ENCODE measurements around the gene CNTLN. TPM values are rescaled to one million over a fixed set of nuclear protein-coding genes. Genes with fewer than 3 reads are reported as not detected.

CNTLN gene
- total RNA-seq, 5 donors from 2014 or later (not counting 1 experiment from before 2014, with no cell fraction given), result 0.08 to 1.1 (median 0.13) TPM

- DNase-seq, result no peak
- no peak for ATAC-seq (replicated peaks in 1 of 4)
- ChIA-PET POLR2A (no interaction called here), CTCF (no interaction called here)
- H3K27ac ChIP-seq (ENCODE audit: low read length), result no peak overlapping the region
- H3K27me3 ChIP-seq (replicated peaks in 1 of 2; ENCODE audit: control insufficient read depth in 2 of 2, extremely low read depth in 1 of 2, insufficient read depth in 2 of 2, low read length in 1 of 2), result no peaks in the 10 kb centered on the region
- WGBS (ENCODE audit: insufficient coverage), result no CpG with 5 or more reads among the region's 4 CpGs
- no peaks in the 10 kb centered on the region for H3K36me3 ChIP-seq (ENCODE audit: control insufficient read depth in 2 of 2, extremely low read depth in 1 of 2, insufficient read depth in 1 of 2, low read length in 1 of 2)
- Mint-ChIP-seq H3K4me1 (no peaks in the 10 kb centered on the region), H3K4me3 (no peak overlapping the region), H3K27ac (no peak overlapping the region), H3K36me3 (no peaks in the 10 kb centered on the region), H3K27me3 (no peaks in the 10 kb centered on the region), H3K9me3 (peaks cover 0 to 28% (median 9%) of the 10 kb centered on the region in 3 donors)
- no peak overlapping the region for H3K4me3 ChIP-seq (ENCODE audit: control insufficient read depth in 1 of 2, extremely low read depth in 1 of 2, low read length in 1 of 2)
- no peaks in the 10 kb centered on the region for H3K4me1 ChIP-seq (ENCODE audit: control insufficient read depth in 1 of 2, extremely low read depth in 1 of 2, insufficient read depth in 2 of 2, low read length in 2 of 2)
- no peaks in the 10 kb centered on the region for H3K9me3 ChIP-seq
Measured at GRCh38 chr9:17318821-17319320, 184.0 kb downstream of the CNTLN start.

DNA sequence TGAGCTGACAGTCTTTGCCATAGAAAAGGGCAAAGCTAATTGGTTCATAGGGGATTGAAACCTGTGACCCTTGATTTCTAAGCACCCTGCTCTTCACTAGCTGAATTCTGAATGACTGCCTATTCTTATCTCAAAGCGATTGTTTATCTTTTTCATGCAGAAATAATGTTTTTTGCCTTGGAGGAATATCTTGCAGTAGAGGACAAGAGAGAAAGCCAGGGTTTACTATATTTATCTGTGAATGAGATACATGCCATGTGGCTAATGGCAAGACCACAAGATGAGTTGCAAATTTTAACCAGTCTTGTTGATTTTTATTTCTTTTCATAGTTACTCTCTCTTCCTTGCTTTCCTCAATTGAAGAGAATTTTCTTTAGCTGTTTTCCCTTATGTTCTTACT is 185.0 kb downstream of the CNTLN start:
- H3K4me1 ChIP-seq (ENCODE audit: control insufficient read depth in 1 of 2, extremely low read depth in 1 of 2, insufficient read depth in 2 of 2, low read length in 2 of 2), result no peaks in the 10 kb centered on the region
- no peak overlapping the region for H3K4me3 ChIP-seq (ENCODE audit: control insufficient read depth in 1 of 2, extremely low read depth in 1 of 2, low read length in 1 of 2)
- H3K27ac ChIP-seq (ENCODE audit: low read length), result no peak overlapping the region
- WGBS (ENCODE audit: insufficient coverage), result no CpG with 5 or more reads among the region's 1 CpG
- no peak overlapping the region for H3K27ac Mint-ChIP-seq
- H3K9me3 ChIP-seq, result no peaks in the 10 kb centered on the region
- no peaks in the 10 kb centered on the region for H3K27me3 Mint-ChIP-seq
- DNase-seq, result no peak
- no peaks in the 10 kb centered on the region for H3K4me1 Mint-ChIP-seq
- no peaks in the 10 kb centered on the region for H3K36me3 ChIP-seq (ENCODE audit: control insufficient read depth in 2 of 2, extremely low read depth in 1 of 2, insufficient read depth in 1 of 2, low read length in 1 of 2)
- ATAC-seq (replicated peaks in 1 of 4), result no peak
- peaks cover 0 to 25% (median 9%) of the 10 kb centered on the region in 3 donors for H3K9me3 Mint-ChIP-seq
- no peaks in the 10 kb centered on the region for H3K27me3 ChIP-seq (replicated peaks in 1 of 2; ENCODE audit: control insufficient read depth in 2 of 2, extremely low read depth in 1 of 2, insufficient read depth in 2 of 2, low read length in 1 of 2)
- no peaks in the 10 kb centered on the region for H3K36me3 Mint-ChIP-seq
- ChIA-PET CTCF (no interaction called here), POLR2A (no interaction called here)
- no peak overlapping the region for H3K4me3 Mint-ChIP-seq

DNA sequence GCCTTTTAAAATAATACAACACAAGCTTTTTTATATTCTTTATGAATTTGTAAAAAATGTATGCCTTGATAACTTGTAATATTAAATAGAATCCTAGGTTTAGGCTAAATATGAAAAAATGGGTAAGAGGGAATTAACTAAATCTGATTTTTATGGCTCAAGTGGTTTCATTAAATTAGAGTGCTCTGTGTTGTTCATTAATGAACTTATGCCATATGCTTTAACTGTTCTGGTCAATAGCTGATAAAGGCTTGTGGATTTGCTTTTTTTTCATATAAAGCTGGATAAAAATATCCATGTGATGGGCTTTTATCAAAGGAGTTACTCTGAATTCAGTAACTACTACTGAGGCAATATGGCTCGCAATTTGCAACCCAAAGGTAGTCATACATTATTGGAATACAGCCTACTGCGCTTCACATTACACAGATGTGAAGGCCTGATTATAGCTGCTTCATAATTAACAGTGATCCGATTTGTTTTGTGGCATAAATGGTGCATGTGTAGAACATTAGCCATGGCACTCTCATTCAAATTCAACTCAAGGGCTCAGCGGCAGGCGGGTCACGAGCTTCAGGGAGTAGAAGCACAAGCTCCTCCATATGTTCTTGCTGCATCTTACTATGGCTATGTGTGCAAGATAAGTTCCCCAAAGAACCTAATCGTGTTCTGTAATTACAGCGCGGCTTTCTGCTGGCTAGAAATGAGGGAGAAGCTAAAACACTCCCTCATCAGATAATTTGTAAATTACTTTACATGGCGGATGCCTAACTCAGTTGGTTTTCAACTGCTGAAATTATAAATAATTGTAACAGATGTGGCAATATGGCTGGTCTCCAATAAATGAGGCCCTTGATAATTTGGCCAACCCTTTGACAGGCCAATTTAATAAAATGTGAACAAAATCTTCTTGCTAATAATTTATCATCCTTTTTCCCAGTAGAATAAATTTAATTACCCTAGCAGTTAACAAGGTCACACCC is 188.3 kb downstream of the CNTLN start:
- no CpG with 5 or more reads among the region's 10 CpGs for WGBS (ENCODE audit: insufficient coverage)
- H3K4me1 Mint-ChIP-seq, result no peaks in the 10 kb centered on the region
- peaks cover 0 to 11% (median 0%) of the 10 kb centered on the region in 3 donors for H3K9me3 Mint-ChIP-seq
- H3K9me3 ChIP-seq, result no peaks in the 10 kb centered on the region
- H3K27ac ChIP-seq (ENCODE audit: low read length), result no peak overlapping the region
- no peaks in the 10 kb centered on the region for H3K36me3 Mint-ChIP-seq
- no peak overlapping the region for H3K4me3 Mint-ChIP-seq
- no peaks in the 10 kb centered on the region for H3K27me3 ChIP-seq (replicated peaks in 1 of 2; ENCODE audit: control insufficient read depth in 2 of 2, extremely low read depth in 1 of 2, insufficient read depth in 2 of 2, low read length in 1 of 2)
- H3K4me1 ChIP-seq (ENCODE audit: control insufficient read depth in 1 of 2, extremely low read depth in 1 of 2, insufficient read depth in 2 of 2, low read length in 2 of 2), result no peaks in the 10 kb centered on the region
- POLR2A ChIA-PET, result no interaction called here
- H3K27ac Mint-ChIP-seq, result no peak overlapping the region
- DNase-seq (no peak), ATAC-seq (replicated peaks in 1 of 4) (no peak)
- H3K36me3 ChIP-seq (ENCODE audit: control insufficient read depth in 2 of 2, extremely low read depth in 1 of 2, insufficient read depth in 1 of 2, low read length in 1 of 2), result no peaks in the 10 kb centered on the region
- H3K4me3 ChIP-seq (ENCODE audit: control insufficient read depth in 1 of 2, extremely low read depth in 1 of 2, low read length in 1 of 2), result no peak overlapping the region
- CTCF ChIA-PET, result interaction anchor here in 1 of 2 donors (0.5 kb wide), 1 partner anchor 13 kb away, joined by 3 read pairs; no protein-coding TSS in a partner anchor
- H3K27me3 Mint-ChIP-seq, result no peaks in the 10 kb centered on the region

DNA sequence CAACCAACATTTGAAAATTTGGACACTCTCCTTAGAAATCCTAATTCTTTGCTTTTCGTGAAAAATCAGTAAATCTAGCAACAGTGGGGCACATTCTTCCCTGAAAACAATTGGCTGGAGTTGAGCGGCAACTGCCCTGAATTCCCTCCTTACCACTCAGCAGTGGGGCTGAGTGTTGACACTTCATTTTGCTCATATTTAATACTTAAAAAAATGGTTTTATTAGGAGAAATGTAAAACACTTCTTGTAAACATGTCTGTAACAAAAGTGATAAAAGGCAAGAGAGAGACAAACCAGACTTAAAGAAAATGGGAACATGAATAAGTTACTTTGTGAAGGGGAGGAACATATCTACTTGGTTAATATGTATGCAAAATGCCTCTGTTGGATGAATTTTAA is 193.5 kb downstream of the CNTLN start:
- H3K36me3 ChIP-seq (ENCODE audit: control insufficient read depth in 2 of 2, extremely low read depth in 1 of 2, insufficient read depth in 1 of 2, low read length in 1 of 2), result no peaks in the 10 kb centered on the region
- Mint-ChIP-seq H3K27ac (no peak overlapping the region), H3K4me3 (no peak overlapping the region), H3K9me3 (peaks cover 0 to 10% (median 2%) of the 10 kb centered on the region in 3 donors), H3K4me1 (no peaks in the 10 kb centered on the region), H3K27me3 (no peaks in the 10 kb centered on the region), H3K36me3 (no peaks in the 10 kb centered on the region)
- no peak overlapping the region for H3K4me3 ChIP-seq (ENCODE audit: control insufficient read depth in 1 of 2, extremely low read depth in 1 of 2, low read length in 1 of 2)
- no peak overlapping the region for H3K27ac ChIP-seq (ENCODE audit: low read length)
- ChIA-PET POLR2A (no interaction called here), CTCF (no interaction called here)
- 71% methylated on average over 1 of the region's 2 CpGs for WGBS (ENCODE audit: insufficient coverage)
- no peaks in the 10 kb centered on the region for H3K9me3 ChIP-seq
- DNase-seq (no peak), ATAC-seq (replicated peaks in 1 of 4) (no peak)
- no peaks in the 10 kb centered on the region for H3K4me1 ChIP-seq (ENCODE audit: control insufficient read depth in 1 of 2, extremely low read depth in 1 of 2, insufficient read depth in 2 of 2, low read length in 2 of 2)
- no peaks in the 10 kb centered on the region for H3K27me3 ChIP-seq (replicated peaks in 1 of 2; ENCODE audit: control insufficient read depth in 2 of 2, extremely low read depth in 1 of 2, insufficient read depth in 2 of 2, low read length in 1 of 2)

- Histone ChIP-seq H3K4me1 (ENCODE audit: control insufficient read depth in 1 of 2, extremely low read depth in 1 of 2, insufficient read depth in 2 of 2, low read length in 2 of 2) (no peaks in the 10 kb centered on the region), H3K4me3 (ENCODE audit: control insufficient read depth in 1 of 2, extremely low read depth in 1 of 2, low read length in 1 of 2) (no peak overlapping the region), H3K27me3 (replicated peaks in 1 of 2; ENCODE audit: control insufficient read depth in 2 of 2, extremely low read depth in 1 of 2, insufficient read depth in 2 of 2, low read length in 1 of 2) (no peaks in the 10 kb centered on the region), H3K27ac (ENCODE audit: low read length) (no peak overlapping the region), H3K9me3 (no peaks in the 10 kb centered on the region), H3K36me3 (ENCODE audit: control insufficient read depth in 2 of 2, extremely low read depth in 1 of 2, insufficient read depth in 1 of 2, low read length in 1 of 2) (no peaks in the 10 kb centered on the region)
- ATAC-seq (replicated peaks in 1 of 4), result no peak
- Mint-ChIP-seq H3K36me3 (no peaks in the 10 kb centered on the region), H3K27me3 (no peaks in the 10 kb centered on the region), H3K4me1 (no peaks in the 10 kb centered on the region), H3K27ac (no peak overlapping the region), H3K4me3 (no peak overlapping the region), H3K9me3 (peaks cover 0 to 10% (median 2%) of the 10 kb centered on the region in 3 donors)
- ChIA-PET CTCF (no interaction called here), POLR2A (no interaction called here)
- DNase-seq, result no peak
Measured at GRCh38 chr9:17330097-17330496, 195.3 kb downstream of the CNTLN start.

GRCh38 chr9:17332115-17332514 is 197.3 kb downstream of the CNTLN start:
- Histone ChIP-seq H3K9me3 (no peaks in the 10 kb centered on the region), H3K27me3 (replicated peaks in 1 of 2; ENCODE audit: control insufficient read depth in 2 of 2, extremely low read depth in 1 of 2, insufficient read depth in 2 of 2, low read length in 1 of 2) (no peaks in the 10 kb centered on the region), H3K27ac (ENCODE audit: low read length) (no peak overlapping the region), H3K36me3 (ENCODE audit: control insufficient read depth in 2 of 2, extremely low read depth in 1 of 2, insufficient read depth in 1 of 2, low read length in 1 of 2) (no peaks in the 10 kb centered on the region), H3K4me3 (ENCODE audit: control insufficient read depth in 1 of 2, extremely low read depth in 1 of 2, low read length in 1 of 2) (no peak overlapping the region), H3K4me1 (ENCODE audit: control insufficient read depth in 1 of 2, extremely low read depth in 1 of 2, insufficient read depth in 2 of 2, low read length in 2 of 2) (no peaks in the 10 kb centered on the region)
- no peak for DNase-seq
- ChIA-PET POLR2A (no interaction called here), CTCF (no interaction called here)
- no CpG with 5 or more reads among the region's 3 CpGs for WGBS (ENCODE audit: insufficient coverage)
- no peaks in the 10 kb centered on the region for H3K4me1 Mint-ChIP-seq
- H3K27me3 Mint-ChIP-seq, result no peaks in the 10 kb centered on the region
- no peak for ATAC-seq (replicated peaks in 1 of 4)
- no peak overlapping the region for H3K4me3 Mint-ChIP-seq
- no peak overlapping the region for H3K27ac Mint-ChIP-seq
- H3K36me3 Mint-ChIP-seq, result no peaks in the 10 kb centered on the region
- H3K9me3 Mint-ChIP-seq, result peaks cover 0 to 10% (median 2%) of the 10 kb centered on the region in 3 donors

Measured in T-cell (primary cell).